Mesodermal cell (in vitro differentiated cells): ENCODE measurements around the gene CPNE5.

Experiments used
- H3K27ac ChIP-seq: 2 replicates; pipeline ENCODE4 v1.7.0; 2013; ENCODE audit warnings: mild to moderate bottlenecking, low read depth, low read length, moderate library complexity; ENCODE audit not compliant: severe bottlenecking
- H3K36me3 ChIP-seq: 2 replicates; pipeline ENCODE4 v1.7.1; 2013; ENCODE audit warnings: mild to moderate bottlenecking, low read length, moderate library complexity; ENCODE audit not compliant: control insufficient read depth, insufficient read depth
- H3K4me1 ChIP-seq: one replicate; pipeline ENCODE4 v1.7.1; 2013; ENCODE audit warnings: mild to moderate bottlenecking, low read length; ENCODE audit not compliant: insufficient read depth, control insufficient read depth, poor library complexity, severe bottlenecking
- H3K4me3 ChIP-seq: 2 replicates; pipeline ENCODE4 v1.7.0; 2013; ENCODE audit warnings: low read length, control low read depth, mild to moderate bottlenecking; ENCODE audit not compliant: insufficient read depth, poor library complexity, severe bottlenecking; ENCODE audit errors: extremely low read depth
- H3K9me3 ChIP-seq: 2 replicates; pipeline ENCODE4 v1.7.1; 2013; ENCODE audit warnings: mild to moderate bottlenecking, low read length, moderate library complexity; ENCODE audit not compliant: control insufficient read depth
- WGBS, 2 experiments: methylation state at CpG; one replicate each; pipeline ENCODE4 v1.1.5; 2013; ENCODE audit warnings: missing lambda C conversion rate in 2 of 2; ENCODE audit not compliant: insufficient coverage in 2 of 2; 5-methylcytosine and 5-hydroxymethylcytosine counted together

The CPNE5 gene

GRCh38 chr6:36855750-36856149, 16.5 kb upstream of the CPNE5 start:
- no peak overlapping the region for H3K27ac ChIP-seq
- peaks cover 42% of the 10 kb centered on the region for H3K36me3 ChIP-seq
- 94 to 100% methylated on average over 5 to 8 of the region's 10 CpGs for WGBS, 2 experiments
- H3K9me3 ChIP-seq: no peaks in the 10 kb centered on the region
- peaks cover 16% of the 10 kb centered on the region for H3K4me1 ChIP-seq
- H3K4me3 ChIP-seq: no peak overlapping the region

DNA sequence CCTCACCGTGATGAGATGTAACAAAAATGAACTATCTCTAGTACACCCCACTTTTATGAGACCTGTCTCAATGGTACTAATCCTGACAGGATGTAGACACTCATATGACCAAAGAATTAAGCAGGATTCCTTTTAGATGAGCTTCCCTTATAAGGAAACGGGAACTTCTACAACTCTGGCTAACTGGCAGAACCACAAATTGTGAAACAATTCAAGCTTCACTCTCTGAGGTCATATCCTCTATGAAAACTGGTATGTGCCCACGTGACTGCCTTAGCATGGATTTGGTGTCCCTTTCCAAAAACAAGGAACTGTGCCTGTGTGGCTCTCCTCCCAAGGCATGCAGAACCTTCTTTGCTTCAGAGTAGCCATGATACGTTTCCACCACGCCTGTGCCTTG, 14.1 kb upstream of the CPNE5 start:
- WGBS, 2 experiments: 96 to 98% methylated on average over 5 of the region's 5 CpGs
- peaks cover 25% of the 10 kb centered on the region for H3K4me1 ChIP-seq
- H3K9me3 ChIP-seq: no peaks in the 10 kb centered on the region
- no peak overlapping the region for H3K27ac ChIP-seq
- no peak overlapping the region for H3K4me3 ChIP-seq
- H3K36me3 ChIP-seq: peaks cover 30% of the 10 kb centered on the region

DNA sequence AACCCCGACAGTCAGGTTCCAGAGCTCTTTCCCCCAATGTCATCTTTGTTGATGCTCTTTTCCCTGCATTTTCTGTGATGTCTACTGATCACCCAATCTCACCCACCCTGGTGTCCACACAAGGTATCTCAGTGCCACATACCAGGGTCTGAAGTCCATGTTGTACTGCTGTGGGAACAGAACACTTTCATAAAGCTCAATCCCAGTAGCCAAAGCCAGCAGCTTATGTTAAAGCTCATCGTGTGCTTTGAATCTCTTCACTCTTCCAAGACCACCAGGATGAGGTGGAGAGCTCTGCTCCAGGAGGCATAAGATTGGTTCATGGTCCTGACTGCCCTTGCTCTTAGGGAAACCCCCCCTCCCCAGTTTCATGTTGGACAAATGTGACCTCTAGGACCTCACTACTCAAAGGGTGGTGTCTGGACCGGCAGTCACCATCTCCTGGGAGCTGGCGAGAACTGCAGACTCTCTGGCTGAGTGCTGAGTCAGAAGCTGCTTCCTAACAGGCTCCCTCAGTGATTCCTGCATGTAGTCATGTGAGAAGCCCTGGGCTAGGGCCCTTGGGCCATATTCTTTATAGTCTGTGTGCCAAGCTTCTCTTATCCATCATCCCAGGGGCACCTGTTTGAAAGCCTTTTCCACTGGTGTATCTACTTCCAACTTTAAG, 13.4 kb upstream of the CPNE5 start:
- peaks cover 28% of the 10 kb centered on the region for H3K4me1 ChIP-seq
- 90 to 93% methylated on average over 3 to 4 of the region's 4 CpGs for WGBS, 2 experiments
- H3K27ac ChIP-seq: no peak overlapping the region
- H3K36me3 ChIP-seq: peaks cover 27% of the 10 kb centered on the region
- H3K9me3 ChIP-seq: no peaks in the 10 kb centered on the region
- no peak overlapping the region for H3K4me3 ChIP-seq

GRCh38 chr6:36851626-36852025, 12.4 kb upstream of the CPNE5 start:
- Histone ChIP-seq H3K27ac (no peak overlapping the region), H3K4me3 (no peak overlapping the region), H3K36me3 (peaks cover 27% of the 10 kb centered on the region), H3K9me3 (no peaks in the 10 kb centered on the region), H3K4me1 (peaks cover 28% of the 10 kb centered on the region)
- whole genome bisulfite sequencing, 2 experiments: 78 to 94% methylated on average over 1 to 3 of the region's 4 CpGs

GRCh38 chr6:36851149-36851614, 11.9 kb upstream of the CPNE5 start:
- 50% methylated on average over 2 of the region's 3 CpGs for WGBS, 2 experiments
- peaks cover 28% of the 10 kb centered on the region for H3K4me1 ChIP-seq
- no peak overlapping the region for H3K27ac ChIP-seq
- peaks cover 27% of the 10 kb centered on the region for H3K36me3 ChIP-seq
- H3K9me3 ChIP-seq: no peaks in the 10 kb centered on the region
- no peak overlapping the region for H3K4me3 ChIP-seq

DNA sequence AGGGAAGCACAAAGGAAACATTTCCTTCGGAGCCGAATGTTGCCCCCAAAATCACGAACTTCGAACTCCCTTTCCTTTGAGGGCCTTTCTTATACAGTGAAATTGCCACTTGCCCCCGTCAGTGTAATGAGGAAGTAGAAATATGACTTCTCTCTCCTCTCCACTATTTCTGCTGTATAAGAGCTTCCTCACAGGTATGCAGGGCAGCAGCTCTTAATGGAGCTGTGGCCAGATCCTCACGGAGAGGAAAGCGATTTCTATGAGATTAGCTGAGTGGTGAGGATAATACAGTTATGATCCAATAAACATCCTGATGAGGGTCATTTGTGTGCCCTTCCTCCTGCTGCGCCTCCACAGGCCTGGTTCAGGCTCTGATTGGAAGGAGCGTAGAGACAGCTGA, 10.8 kb upstream of the CPNE5 start:
- WGBS, 2 experiments: 94 to 98% methylated on average over 3 to 8 of the region's 9 CpGs
- Histone ChIP-seq H3K9me3 (no peaks in the 10 kb centered on the region), H3K4me3 (no peak overlapping the region), H3K36me3 (peaks cover 18% of the 10 kb centered on the region), H3K27ac (no peak overlapping the region), H3K4me1 (peaks cover 28% of the 10 kb centered on the region)

DNA sequence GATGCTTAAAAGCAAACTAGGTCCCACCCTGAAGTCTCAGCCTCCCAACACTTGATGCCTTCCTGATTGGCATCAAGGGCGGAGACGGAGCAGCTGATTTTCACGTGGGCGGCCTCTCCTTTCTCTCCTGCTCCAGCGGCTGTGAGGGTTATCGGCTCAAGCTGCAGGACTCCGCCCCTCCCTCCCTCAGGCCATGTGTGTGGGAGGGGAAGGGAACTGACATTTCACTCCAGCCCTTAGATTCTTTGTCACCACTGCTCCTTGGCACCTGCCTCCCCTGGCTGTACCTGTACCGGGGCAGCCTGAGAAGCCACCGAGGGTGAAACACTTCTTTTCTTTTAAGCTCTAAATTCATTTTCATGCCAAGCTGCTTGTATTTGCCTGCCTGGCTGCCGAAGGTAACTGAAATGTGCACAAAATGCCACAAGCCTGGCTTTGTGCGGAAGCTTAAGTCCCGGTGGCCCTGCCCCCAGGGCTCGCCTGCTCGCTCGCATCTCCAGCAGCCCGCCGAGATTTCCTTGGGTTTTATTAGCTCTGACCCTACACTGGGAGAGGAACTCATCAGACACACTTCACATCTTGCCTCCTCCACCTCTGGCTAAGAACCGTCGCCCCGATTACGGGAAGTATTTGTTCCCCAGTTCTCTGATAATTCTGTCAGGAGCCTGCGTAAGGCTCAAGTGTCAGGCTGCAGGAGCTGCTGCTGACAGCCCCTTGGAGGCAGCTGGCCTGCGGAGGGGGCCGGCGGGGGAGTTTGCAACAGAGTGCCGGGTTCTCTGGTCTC, 9.6 kb upstream of the CPNE5 start:
- H3K4me1 ChIP-seq: peaks cover 28% of the 10 kb centered on the region
- peak overlapping the region; percentile 11 for H3K27ac ChIP-seq
- no peak overlapping the region for H3K4me3 ChIP-seq
- peaks cover 6% of the 10 kb centered on the region for H3K36me3 ChIP-seq
- no peaks in the 10 kb centered on the region for H3K9me3 ChIP-seq
- 13 to 19% methylated on average over 12 to 15 of the region's 26 CpGs for WGBS, 2 experiments

GRCh38 chr6:36847991-36848390, 8.7 kb upstream of the CPNE5 start:
- no peaks in the 10 kb centered on the region for H3K36me3 ChIP-seq
- WGBS, 2 experiments: 92 to 94% methylated on average over 4 to 5 of the region's 6 CpGs
- H3K27ac ChIP-seq: no peak overlapping the region
- peaks cover 20% of the 10 kb centered on the region for H3K4me1 ChIP-seq
- no peaks in the 10 kb centered on the region for H3K9me3 ChIP-seq
- H3K4me3 ChIP-seq: no peak overlapping the region

- H3K4me1 ChIP-seq: peaks cover 15% of the 10 kb centered on the region
- H3K4me3 ChIP-seq: no peak overlapping the region
- 100% methylated on average over 3 of the region's 4 CpGs for WGBS, 2 experiments
- H3K36me3 ChIP-seq: no peaks in the 10 kb centered on the region
- no peak overlapping the region for H3K27ac ChIP-seq
- no peaks in the 10 kb centered on the region for H3K9me3 ChIP-seq
These were observed 7.9 kb upstream of the CPNE5 start for GRCh38 chr6:36847152-36847551.

- Histone ChIP-seq H3K9me3 (no peaks in the 10 kb centered on the region), H3K27ac (no peak overlapping the region), H3K4me3 (no peak overlapping the region), H3K4me1 (peaks cover 25% of the 10 kb centered on the region), H3K36me3 (no peaks in the 10 kb centered on the region)
- WGBS, 2 experiments: 63 to 73% methylated on average over 3 to 4 of the region's 4 CpGs
These were observed 6.0 kb upstream of the CPNE5 start for GRCh38 chr6:36845233-36845632.
